ENCODE results near the gene NPC1L1. TPM values are rescaled to one million over a fixed set of nuclear protein-coding genes. Genes with fewer than 3 reads are reported as not detected.

The NPC1L1 gene
- total RNA-seq, 1 donor from 2014 or later, result 0.19 TPM

- DNase-seq (ENCODE audit: low spot score), result no peak
- intact Hi-C loops (cut with DNase I), result no loop called here
Measured at GRCh38 chr7:44486001-44486400, 55.1 kb downstream of the NPC1L1 start.

GRCh38 chr7:44484482-44485313, 56.4 kb downstream of the NPC1L1 start:
- intact Hi-C loops (cut with DNase I), result no loop called here
- DNase-seq (ENCODE audit: low spot score), result no peak

- intact Hi-C loops (cut with DNase I), result no loop called here
- no peak for DNase-seq (ENCODE audit: low spot score)
Measured at GRCh38 chr7:44482502-44483485, 58.3 kb downstream of the NPC1L1 start.

GRCh38 chr7:44477938-44478337, 63.2 kb downstream of the NPC1L1 start:
- DNase-seq (ENCODE audit: low spot score), result no peak
- intact Hi-C loops (cut with DNase I), result loop anchor here (2.0 to 10.0 kb wide), 2 partner anchors 143 to 237 kb away; no protein-coding TSS in a partner anchor

GRCh38 chr7:44477063-44477830, 63.9 kb downstream of the NPC1L1 start:
- intact Hi-C loops (cut with DNase I), result loop anchor here (2.0 to 10.0 kb wide), 2 partner anchors 142 to 236 kb away; no protein-coding TSS in a partner anchor

GRCh38 chr7:44476313-44476712, 64.8 kb downstream of the NPC1L1 start:
- intact Hi-C loops (cut with DNase I), result loop anchor here (2.0 to 10.0 kb wide), 2 partner anchors 142 to 236 kb away; no protein-coding TSS in a partner anchor
- no peak for DNase-seq (ENCODE audit: low spot score)

More at GRCh38 chr7:44477063-44477830, 63.9 kb downstream of the NPC1L1 start:
- DNase-seq (ENCODE audit: low spot score), result peak; percentile 79

GRCh38 chr7:44473295-44473694, 67.8 kb downstream of the NPC1L1 start:
- intact Hi-C loops (cut with DNase I), result loop anchor here (10.0 kb wide), 1 partner anchor 138 kb away; no protein-coding TSS in a partner anchor

GRCh38 chr7:44472843-44473242, 68.3 kb downstream of the NPC1L1 start:
- DNase-seq (ENCODE audit: low spot score), result no peak
- intact Hi-C loops (cut with DNase I), result loop anchor here (10.0 kb wide), 1 partner anchor 138 kb away; no protein-coding TSS in a partner anchor

More at GRCh38 chr7:44473295-44473694, 67.8 kb downstream of the NPC1L1 start:
- DNase-seq (ENCODE audit: low spot score), result no peak

- intact Hi-C loops (cut with DNase I), result loop anchor here (10.0 kb wide), 1 partner anchor 137 kb away; no protein-coding TSS in a partner anchor
- DNase-seq (ENCODE audit: low spot score), result no peak
Measured at GRCh38 chr7:44471850-44472249, 69.3 kb downstream of the NPC1L1 start.

- intact Hi-C loops (cut with DNase I), result loop anchor here (10.0 kb wide), 1 partner anchor 137 kb away; no protein-coding TSS in a partner anchor
- no peak for DNase-seq (ENCODE audit: low spot score)
Measured at GRCh38 chr7:44471436-44471835, 69.7 kb downstream of the NPC1L1 start.

- DNase-seq (ENCODE audit: low spot score), result no peak
- intact Hi-C loops (cut with DNase I), result loop anchor here (10.0 kb wide), 1 partner anchor 136 kb away; no protein-coding TSS in a partner anchor
Measured at GRCh38 chr7:44470628-44471245, 70.4 kb downstream of the NPC1L1 start.

GRCh38 chr7:44470135-44470479, 71.0 kb downstream of the NPC1L1 start:
- intact Hi-C loops (cut with DNase I), result loop anchor here (10.0 kb wide), 1 partner anchor 135 kb away; no protein-coding TSS in a partner anchor
- DNase-seq (ENCODE audit: low spot score), result no peak

GRCh38 chr7:44469461-44470134, 71.5 kb downstream of the NPC1L1 start:
- DNase-seq (ENCODE audit: low spot score), result no peak
- intact Hi-C loops (cut with DNase I), result loop anchor here (10.0 kb wide), 1 partner anchor 135 kb away; no protein-coding TSS in a partner anchor

GRCh38 chr7:44467217-44467548, 73.9 kb downstream of the NPC1L1 start:
- intact Hi-C loops (cut with DNase I), result no loop called here
- DNase-seq (ENCODE audit: low spot score), result no peak

GRCh38 chr7:44466300-44467216, 74.6 kb downstream of the NPC1L1 start:
- intact Hi-C loops (cut with DNase I), result no loop called here
- no peak for DNase-seq (ENCODE audit: low spot score)

GRCh38 chr7:44465490-44465889, 75.6 kb downstream of the NPC1L1 start:
- intact Hi-C loops (cut with DNase I), result no loop called here
- DNase-seq (ENCODE audit: low spot score), result no peak
